GM19023 (cell line): Measurements from ENCODE around the gene NR1I3.
"Not testable (repeated sequence)": the region's sequence is repeated elsewhere in the genome, so short reads cannot be mapped to it uniquely, and the experiment has no call there.

ENCODE experiments used
- ATAC-seq: cut with Tn5 transposase; IDR thresholded peaks from one replicate; pipeline ENCODE4 v1.9.1; 2021; ENCODE audit warnings: mild to moderate bottlenecking, moderate library complexity; ENCODE audit not compliant: unreplicated experiment

NR1I3 gene

GRCh38 chr1:161238039-161238473, at the start of gene NR1I3:
NR1I3 (minus strand) TSS chr1:161238203; CDS start chr1:161236565, 1,638 bp downstream.
- no peak for ATAC-seq

GRCh38 chr1:161287482-161288054, 49.6 kb upstream of the NR1I3 start:
- ATAC-seq, result no peak

- no peak for ATAC-seq
Observed at GRCh38 chr1:161285521-161285920, 47.5 kb upstream of the NR1I3 start.

GRCh38 chr1:161285113-161285512, 47.1 kb upstream of the NR1I3 start:
- ATAC-seq, result no peak

- no peak for ATAC-seq
Observed at GRCh38 chr1:161282991-161283390, 45.0 kb upstream of the NR1I3 start.

- ATAC-seq, result no peak
Observed at GRCh38 chr1:161274874-161275273, 36.9 kb upstream of the NR1I3 start.

- ATAC-seq, result no peak
Observed at GRCh38 chr1:161273402-161273801, 35.4 kb upstream of the NR1I3 start.

GRCh38 chr1:161267321-161267720, 29.3 kb upstream of the NR1I3 start:
- ATAC-seq, result no peak

GRCh38 chr1:161266836-161267235, 28.8 kb upstream of the NR1I3 start:
- ATAC-seq, result no peak

GRCh38 chr1:161266202-161266601, 28.2 kb upstream of the NR1I3 start:
- no peak for ATAC-seq

GRCh38 chr1:161265305-161265704, 27.3 kb upstream of the NR1I3 start:
- no peak for ATAC-seq

- ATAC-seq, result no peak
Observed at GRCh38 chr1:161261261-161262235, 23.5 kb upstream of the NR1I3 start.

GRCh38 chr1:161260376-161261260, 22.6 kb upstream of the NR1I3 start:
- no peak for ATAC-seq

- ATAC-seq, result no peak
Observed at GRCh38 chr1:161259765-161260164, 21.8 kb upstream of the NR1I3 start.

- no peak for ATAC-seq
Observed at GRCh38 chr1:161259345-161259702, 21.3 kb upstream of the NR1I3 start.

- peak; percentile 87 for ATAC-seq
Observed at GRCh38 chr1:161258439-161259344, 20.7 kb upstream of the NR1I3 start, which contains the start of gene PCP4L1. PCP4L1 (plus strand) TSS chr1:161258745; CDS start chr1:161258975, 230 bp downstream.

GRCh38 chr1:161257109-161257508, 19.1 kb upstream of the NR1I3 start:
- not testable (repeated sequence) for ATAC-seq

GRCh38 chr1:161255955-161256520, 18.0 kb upstream of the NR1I3 start:
- ATAC-seq, result not testable (repeated sequence)

- ATAC-seq, result not testable (repeated sequence)
Observed at GRCh38 chr1:161255302-161255701, 17.3 kb upstream of the NR1I3 start.

GRCh38 chr1:161251579-161251978, 13.6 kb upstream of the NR1I3 start:
- no peak for ATAC-seq
